ENCODE measurements around the gene SLC9A1.

Gene SLC9A1

GRCh38 chr1:27057801-27058625 lies 96.9 kb downstream of the SLC9A1 start:
- Histone ChIP-seq H3K79me2 (ENCODE audit: low read length) (no peaks in the 10 kb centered on the region), H3K27ac (ENCODE audit: low read length) (no peak overlapping the region), H2AFZ (ENCODE audit: low read depth, low read length) (no peak overlapping the region), H3K4me3 (ENCODE audit: low read length) (no peak overlapping the region), H4K20me1 (ENCODE audit: insufficient read depth, low read length) (no peaks in the 10 kb centered on the region), H3K9me3 (ENCODE audit: insufficient read depth, low read length) (no peaks in the 10 kb centered on the region), H3K4me2 (ENCODE audit: low read length) (no peak overlapping the region), H3K27me3 (ENCODE audit: low read depth, low read length) (no peaks in the 10 kb centered on the region), H3K4me1 (ENCODE audit: low read length) (no peaks in the 10 kb centered on the region), H3K9ac (ENCODE audit: low read length) (no peak overlapping the region), H3K36me3 (replicated peaks; ENCODE audit: low read depth, low read length) (no peaks in the 10 kb centered on the region)
- TF ChIP-seq CTCF (IDR thresholded peaks at IDR 0.05; ENCODE audit: low read depth, low read length) = no peak
- TF ChIP-seq EZH2phosphoT487 (IDR thresholded peaks at IDR 0.05; ENCODE audit: low read depth) = no peak

- Histone ChIP-seq H3K79me2 (ENCODE audit: low read length) (no peaks in the 10 kb centered on the region), H3K27ac (ENCODE audit: low read length) (no peak overlapping the region), H3K4me2 (ENCODE audit: low read length) (no peak overlapping the region), H4K20me1 (ENCODE audit: insufficient read depth, low read length) (no peaks in the 10 kb centered on the region), H3K36me3 (replicated peaks; ENCODE audit: low read depth, low read length) (no peaks in the 10 kb centered on the region), H3K9ac (ENCODE audit: low read length) (no peak overlapping the region), H3K9me3 (ENCODE audit: insufficient read depth, low read length) (no peaks in the 10 kb centered on the region), H3K4me1 (ENCODE audit: low read length) (no peaks in the 10 kb centered on the region), H3K4me3 (ENCODE audit: low read length) (no peak overlapping the region), H2AFZ (ENCODE audit: low read depth, low read length) (no peak overlapping the region), H3K27me3 (ENCODE audit: low read depth, low read length) (no peaks in the 10 kb centered on the region)
- TF ChIP-seq CTCF (IDR thresholded peaks at IDR 0.05; ENCODE audit: low read depth, low read length) = no peak
- TF ChIP-seq EZH2phosphoT487 (IDR thresholded peaks at IDR 0.05; ENCODE audit: low read depth) = no peak
Observed at GRCh38 chr1:27057389-27057788, 97.5 kb downstream of the SLC9A1 start.

- H3K4me2 ChIP-seq (ENCODE audit: low read length) = no peak overlapping the region
- no peak for TF ChIP-seq CTCF (IDR thresholded peaks at IDR 0.05; ENCODE audit: low read depth, low read length)
- TF ChIP-seq EZH2phosphoT487 (IDR thresholded peaks at IDR 0.05; ENCODE audit: low read depth) = no peak
- H3K9me3 ChIP-seq (ENCODE audit: insufficient read depth, low read length) = no peaks in the 10 kb centered on the region
- H3K27me3 ChIP-seq (ENCODE audit: low read depth, low read length) = no peaks in the 10 kb centered on the region
- H3K27ac ChIP-seq (ENCODE audit: low read length) = no peak overlapping the region
- H3K4me3 ChIP-seq (ENCODE audit: low read length) = no peak overlapping the region
- H4K20me1 ChIP-seq (ENCODE audit: insufficient read depth, low read length) = no peaks in the 10 kb centered on the region
- no peak overlapping the region for H3K9ac ChIP-seq (ENCODE audit: low read length)
- H3K4me1 ChIP-seq (ENCODE audit: low read length) = no peaks in the 10 kb centered on the region
- H3K36me3 ChIP-seq (replicated peaks; ENCODE audit: low read depth, low read length) = no peaks in the 10 kb centered on the region
- no peaks in the 10 kb centered on the region for H3K79me2 ChIP-seq (ENCODE audit: low read length)
- H2AFZ ChIP-seq (ENCODE audit: low read depth, low read length) = no peak overlapping the region
Observed at GRCh38 chr1:27053977-27054753, 100.8 kb downstream of the SLC9A1 start.

- no peak for TF ChIP-seq CTCF (IDR thresholded peaks at IDR 0.05; ENCODE audit: low read depth, low read length)
- TF ChIP-seq EZH2phosphoT487 (IDR thresholded peaks at IDR 0.05; ENCODE audit: low read depth) = no peak
- Histone ChIP-seq H3K36me3 (replicated peaks; ENCODE audit: low read depth, low read length) (no peaks in the 10 kb centered on the region), H3K27ac (ENCODE audit: low read length) (no peak overlapping the region), H3K9me3 (ENCODE audit: insufficient read depth, low read length) (no peaks in the 10 kb centered on the region), H3K79me2 (ENCODE audit: low read length) (no peaks in the 10 kb centered on the region), H3K9ac (ENCODE audit: low read length) (no peak overlapping the region), H4K20me1 (ENCODE audit: insufficient read depth, low read length) (no peaks in the 10 kb centered on the region), H3K4me1 (ENCODE audit: low read length) (no peaks in the 10 kb centered on the region), H3K27me3 (ENCODE audit: low read depth, low read length) (no peaks in the 10 kb centered on the region), H3K4me3 (ENCODE audit: low read length) (no peak overlapping the region), H2AFZ (ENCODE audit: low read depth, low read length) (no peak overlapping the region), H3K4me2 (ENCODE audit: low read length) (no peak overlapping the region)
Observed at GRCh38 chr1:27052527-27052926, 102.4 kb downstream of the SLC9A1 start.
